ENCODE measurements around the gene KRT16.
"Not testable (repeated sequence)": the region's sequence is repeated elsewhere in the genome, so short reads cannot be mapped to it uniquely, and the experiment has no call there.

Gene KRT16

GRCh38 chr17:41612376-41613160, at the start of gene KRT16:
TSS of gene KRT16 (minus strand) at chr17:41612767. CDS start at chr17:41612688, 79 bp downstream.
- DNase-seq, result not testable (repeated sequence)

GRCh38 chr17:41660221-41660711, 47.7 kb upstream of the KRT16 start:
- DNase-seq, result no peak
- intact Hi-C loops (cut with DNase I), result loop anchor here (10.0 kb wide), 1 partner anchor 745 kb away; no protein-coding TSS in a partner anchor

More at GRCh38 chr17:41612376-41613160, at the start of gene KRT16:
- intact Hi-C loops (cut with DNase I), result not testable (repeated sequence)

GRCh38 chr17:41659427-41660212, 47.1 kb upstream of the KRT16 start:
- intact Hi-C loops (cut with DNase I), result loop anchor here (10.0 kb wide), 1 partner anchor 745 kb away; no protein-coding TSS in a partner anchor
- DNase-seq, result no peak

GRCh38 chr17:41658846-41659245, 46.3 kb upstream of the KRT16 start:
- no peak for DNase-seq
- intact Hi-C loops (cut with DNase I), result no loop called here

GRCh38 chr17:41657936-41658335, 45.4 kb upstream of the KRT16 start:
- no peak for DNase-seq
- intact Hi-C loops (cut with DNase I), result no loop called here

- no peak for DNase-seq
- intact Hi-C loops (cut with DNase I), result no loop called here
These were observed 44.7 kb upstream of the KRT16 start for GRCh38 chr17:41657176-41657754.

GRCh38 chr17:41656249-41657023, 43.9 kb upstream of the KRT16 start:
- intact Hi-C loops (cut with DNase I), result no loop called here
- no peak for DNase-seq

GRCh38 chr17:41655611-41656111, 43.1 kb upstream of the KRT16 start:
- DNase-seq, result no peak
- intact Hi-C loops (cut with DNase I), result no loop called here

GRCh38 chr17:41654678-41655607, 42.4 kb upstream of the KRT16 start:
- intact Hi-C loops (cut with DNase I), result no loop called here

GRCh38 chr17:41653892-41654677, 41.5 kb upstream of the KRT16 start:
- intact Hi-C loops (cut with DNase I), result no loop called here
- no peak for DNase-seq

More at GRCh38 chr17:41654678-41655607, 42.4 kb upstream of the KRT16 start:
- no peak for DNase-seq

- intact Hi-C loops (cut with DNase I), result no loop called here
- no peak for DNase-seq
These were observed 40.9 kb upstream of the KRT16 start for GRCh38 chr17:41653421-41653820.

- intact Hi-C loops (cut with DNase I), result no loop called here
- DNase-seq, result no peak
These were observed 39.9 kb upstream of the KRT16 start for GRCh38 chr17:41652461-41652970.

- peak in 20 of 42 donors; percentile 15 to 78 (median 48) for DNase-seq
- intact Hi-C loops (cut with DNase I), result no loop called here
These were observed 39.3 kb upstream of the KRT16 start for GRCh38 chr17:41651625-41652460.

- no peak for DNase-seq
- intact Hi-C loops (cut with DNase I), result no loop called here
These were observed 38.4 kb upstream of the KRT16 start for GRCh38 chr17:41650794-41651624.

All from head of caudate nucleus (tissue), 42 donors.